PFSK-1 (cell line): ENCODE results near the gene SLC36A1.

ENCODE experiments used
- FOXP2 ChIP-seq: optimal IDR thresholded peaks from 2 replicates; pipeline ENCODE3; 2011; ENCODE audit warnings: borderline replicate concordance, control low read depth, inconsistent platforms; ENCODE audit not compliant: insufficient read depth; ENCODE audit errors: extremely low read length, extremely low read depth
- POLR2AphosphoS5 ChIP-seq: IDR thresholded peaks from 2 replicates; pipeline ENCODE4 v1.6.1; 2012; ENCODE audit warnings: low read depth, mild to moderate bottlenecking, control low read depth, low read length, moderate library complexity
- SIN3A ChIP-seq: IDR thresholded peaks from 2 replicates; pipeline ENCODE4 v1.6.1; 2012; ENCODE audit warnings: mild to moderate bottlenecking, low read length, moderate library complexity, borderline replicate concordance; ENCODE audit not compliant: insufficient read depth
- TAF1 ChIP-seq: IDR thresholded peaks from 2 replicates; pipeline ENCODE4 v1.6.1; 2012; ENCODE audit warnings: low read length, control low read depth, borderline replicate concordance; ENCODE audit not compliant: insufficient read depth
- TF ChIP-seq, protein P1 (sequence below), 2 experiments: IDR thresholded peaks; 2 replicates each; pipeline versions ENCODE4 v1.6.1 to v1.8.0; 2011 to 2012; ENCODE audit warnings: low read depth in 2 of 2, low read length in 2 of 2, control low read depth in 1 of 2, inconsistent platforms in 1 of 2, mild to moderate bottlenecking in 1 of 2, moderate library complexity in 1 of 2; ENCODE audit not compliant: insufficient read depth in 1 of 2

DNA sequence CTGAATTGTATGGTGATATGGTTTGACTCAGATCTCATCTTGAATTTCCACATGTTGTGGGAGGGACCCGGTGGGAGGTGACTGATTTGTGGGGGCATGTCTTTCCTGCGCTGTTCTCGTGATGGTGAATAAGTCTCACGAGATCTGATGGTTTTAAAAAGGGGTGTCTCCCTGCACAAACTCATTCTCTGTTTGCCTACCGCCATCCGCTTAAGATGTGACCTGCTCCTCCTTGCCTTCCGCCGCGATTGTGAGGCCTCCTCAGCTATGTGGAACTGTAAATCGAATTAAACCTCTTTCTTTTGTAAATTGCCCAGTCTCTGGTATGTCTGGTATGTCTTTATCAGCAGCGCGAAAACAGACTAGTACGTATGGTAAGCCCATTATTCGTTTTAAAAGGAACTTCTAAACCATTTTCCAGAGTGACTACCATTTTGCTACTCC lies 48.7 kb downstream of the SLC36A1 start:
- TF ChIP-seq POLR2AphosphoS5 (no peak), SIN3A (no peak), TAF1 (no peak), FOXP2 (no peak)
- TF ChIP-seq, protein P1, sequence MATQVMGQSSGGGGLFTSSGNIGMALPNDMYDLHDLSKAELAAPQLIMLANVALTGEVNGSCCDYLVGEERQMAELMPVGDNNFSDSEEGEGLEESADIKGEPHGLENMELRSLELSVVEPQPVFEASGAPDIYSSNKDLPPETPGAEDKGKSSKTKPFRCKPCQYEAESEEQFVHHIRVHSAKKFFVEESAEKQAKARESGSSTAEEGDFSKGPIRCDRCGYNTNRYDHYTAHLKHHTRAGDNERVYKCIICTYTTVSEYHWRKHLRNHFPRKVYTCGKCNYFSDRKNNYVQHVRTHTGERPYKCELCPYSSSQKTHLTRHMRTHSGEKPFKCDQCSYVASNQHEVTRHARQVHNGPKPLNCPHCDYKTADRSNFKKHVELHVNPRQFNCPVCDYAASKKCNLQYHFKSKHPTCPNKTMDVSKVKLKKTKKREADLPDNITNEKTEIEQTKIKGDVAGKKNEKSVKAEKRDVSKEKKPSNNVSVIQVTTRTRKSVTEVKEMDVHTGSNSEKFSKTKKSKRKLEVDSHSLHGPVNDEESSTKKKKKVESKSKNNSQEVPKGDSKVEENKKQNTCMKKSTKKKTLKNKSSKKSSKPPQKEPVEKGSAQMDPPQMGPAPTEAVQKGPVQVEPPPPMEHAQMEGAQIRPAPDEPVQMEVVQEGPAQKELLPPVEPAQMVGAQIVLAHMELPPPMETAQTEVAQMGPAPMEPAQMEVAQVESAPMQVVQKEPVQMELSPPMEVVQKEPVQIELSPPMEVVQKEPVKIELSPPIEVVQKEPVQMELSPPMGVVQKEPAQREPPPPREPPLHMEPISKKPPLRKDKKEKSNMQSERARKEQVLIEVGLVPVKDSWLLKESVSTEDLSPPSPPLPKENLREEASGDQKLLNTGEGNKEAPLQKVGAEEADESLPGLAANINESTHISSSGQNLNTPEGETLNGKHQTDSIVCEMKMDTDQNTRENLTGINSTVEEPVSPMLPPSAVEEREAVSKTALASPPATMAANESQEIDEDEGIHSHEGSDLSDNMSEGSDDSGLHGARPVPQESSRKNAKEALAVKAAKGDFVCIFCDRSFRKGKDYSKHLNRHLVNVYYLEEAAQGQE (IDR thresholded peaks at IDR 0.05; ENCODE audit: insufficient read depth in 1 of 2, low read depth in 2 of 2, low read length in 2 of 2): no peak
